22Rv1 (cell line): Measurements from ENCODE around the gene MGAT5.

Experiments used
- H3K27ac ChIP-seq: fragments of 450-650 bp; 2 replicates; pipeline ENCODE4 v1.5.1; 2017
- CTCF ChIP-seq: fragments of 450-650 bp; IDR thresholded peaks from 2 replicates; pipeline ENCODE4 v1.5.1; 2017; ENCODE audit warnings: mild to moderate bottlenecking
- ZFX ChIP-seq: fragments of 450-650 bp; IDR thresholded peaks from 2 replicates; pipeline ENCODE4 v1.6.1; 2017; ENCODE audit warnings: antibody characterized with exemption, borderline replicate concordance

The MGAT5 gene

GRCh38 chr2:134216152-134216829, 37.6 kb upstream of the MGAT5 start:
- TF ChIP-seq CTCF (no peak), ZFX (no peak)
- no peak overlapping the region for H3K27ac ChIP-seq

GRCh38 chr2:134217351-134217750, 36.5 kb upstream of the MGAT5 start:
- TF ChIP-seq ZFX (no peak), CTCF (no peak)
- no peak overlapping the region for H3K27ac ChIP-seq

- no peak overlapping the region for H3K27ac ChIP-seq
Measured at GRCh38 chr2:134217924-134218323, 35.9 kb upstream of the MGAT5 start.

DNA sequence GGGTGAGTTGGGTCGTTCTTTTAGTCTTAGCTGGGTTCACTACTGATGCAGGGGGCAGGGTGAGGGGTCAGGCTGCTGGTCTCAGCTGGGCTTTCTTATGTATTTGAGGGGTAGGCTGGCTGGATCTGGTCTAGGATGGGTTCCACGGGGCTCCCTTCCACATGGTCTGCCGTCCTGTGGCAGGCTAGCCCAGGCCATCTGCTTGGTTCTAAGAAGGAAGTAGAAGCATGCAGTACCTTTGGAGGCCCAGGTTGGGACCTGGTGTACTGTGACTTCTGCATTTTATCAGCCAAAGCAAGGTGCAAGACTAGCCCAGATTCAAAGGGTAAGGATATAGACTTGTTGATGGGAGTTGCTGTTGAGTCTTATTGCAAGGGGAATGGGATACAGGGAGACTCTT, 35.5 kb upstream of the MGAT5 start:
- TF ChIP-seq CTCF (no peak), ZFX (no peak)

More at GRCh38 chr2:134217924-134218323, 35.9 kb upstream of the MGAT5 start:
- no peak for TF ChIP-seq ZFX
- TF ChIP-seq CTCF: no peak

DNA sequence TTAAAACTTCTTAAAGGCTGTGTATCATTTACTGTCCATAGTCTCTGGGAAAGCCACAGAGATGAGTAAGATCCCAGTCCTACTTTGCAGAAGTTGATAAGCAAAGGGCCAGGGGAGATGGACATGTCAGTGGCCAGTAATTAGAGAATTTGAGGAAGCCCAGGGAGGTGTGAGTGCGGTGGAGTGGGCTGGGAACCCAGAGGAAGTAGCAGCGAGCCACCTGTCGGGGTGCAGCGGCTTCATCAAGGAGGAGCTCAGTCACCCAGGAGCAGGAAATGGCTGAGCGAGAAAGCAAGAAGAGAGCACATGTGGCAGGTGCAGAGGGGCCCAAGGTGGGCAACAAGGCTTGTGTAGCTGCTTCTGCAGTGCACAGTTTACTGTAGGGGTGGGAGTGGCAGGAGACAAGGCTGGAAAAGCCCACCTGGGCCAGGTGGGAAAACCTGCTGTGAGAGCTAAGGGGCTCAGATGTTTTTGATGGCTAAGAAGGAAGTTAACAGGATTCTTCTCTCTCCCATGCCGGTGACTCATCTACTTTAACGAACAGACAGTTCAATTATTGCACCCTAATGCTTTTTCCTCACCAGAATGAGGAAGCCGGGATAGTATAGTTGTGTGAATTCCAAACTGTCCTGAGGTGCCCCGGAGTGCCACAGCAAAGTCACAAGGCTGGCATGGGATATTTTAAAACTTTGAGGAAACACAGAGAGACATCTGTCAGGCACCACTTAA, 34.8 kb upstream of the MGAT5 start:
- no peak overlapping the region for H3K27ac ChIP-seq
- TF ChIP-seq CTCF (no peak), ZFX (no peak)

More for the DNA sequence above, 35.5 kb upstream of the MGAT5 start:
- no peak overlapping the region for H3K27ac ChIP-seq

GRCh38 chr2:134220344-134220974, 33.4 kb upstream of the MGAT5 start:
- TF ChIP-seq CTCF (no peak), ZFX (no peak)
- no peak overlapping the region for H3K27ac ChIP-seq

- TF ChIP-seq ZFX (no peak), CTCF (no peak)
- no peak overlapping the region for H3K27ac ChIP-seq
Measured at GRCh38 chr2:134224005-134224404, 29.9 kb upstream of the MGAT5 start.
